Stimulated activated CD4-positive, alpha-beta T cell treated with anti-CD3 and anti-CD28 coated beads, TNF-alpha, amount 100 ng/mL, for 48 hours (primary cell): ENCODE data around the gene CAVIN1.
"Not testable (repeated sequence)": the region's sequence is repeated elsewhere in the genome, so short reads cannot be mapped to it uniquely, and the experiment has no call there.

Experiments used
- DNase-seq, 3 donors: peaks; one replicate each; pipeline ENCODE4 v3.0.0-alpha.2; 2020; ENCODE audit warnings: low read depth in 3 of 3

The CAVIN1 gene

GRCh38 chr17:42429726-42430447, 6.8 kb upstream of the CAVIN1 start:
- DNase-seq = no peak

DNA sequence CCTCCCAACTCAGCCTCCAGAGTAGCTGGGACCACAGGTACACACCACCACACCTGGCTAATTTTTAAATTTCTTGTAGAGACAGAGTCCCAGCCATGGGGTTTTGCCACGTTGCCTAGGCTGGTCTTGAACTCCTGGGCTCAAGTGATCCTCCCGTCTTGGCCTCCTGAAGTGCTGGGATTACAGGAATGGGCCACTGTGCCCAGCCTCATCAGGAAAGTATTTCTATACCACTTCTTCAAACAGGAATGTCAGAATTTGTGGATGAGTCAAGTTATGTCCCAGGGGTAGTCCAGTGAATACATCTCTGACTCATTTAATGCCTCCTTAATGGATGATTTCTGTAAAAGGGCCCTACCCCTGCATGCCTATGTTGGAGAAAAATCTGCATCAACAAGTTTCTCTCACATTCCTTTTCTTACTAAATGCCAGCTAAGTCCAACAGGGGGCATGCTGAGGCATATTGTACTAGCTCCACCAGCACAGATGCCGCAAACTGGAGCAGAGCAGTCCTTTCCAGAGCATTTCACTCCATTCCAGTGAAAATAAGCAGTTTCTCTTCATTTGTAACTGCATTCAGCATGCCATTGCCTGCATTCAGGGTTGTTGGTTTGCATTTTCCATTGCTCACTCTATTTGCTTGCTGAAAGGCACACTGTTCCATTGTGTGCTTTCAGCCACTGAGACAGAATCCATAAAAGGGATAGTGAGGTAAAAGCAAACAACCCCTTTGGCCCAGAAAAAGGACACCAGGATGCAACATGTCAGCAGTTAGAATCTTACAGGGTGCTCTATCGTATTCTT, 5.3 kb upstream of the CAVIN1 start:
- DNase-seq = peak in 1 of 3 donors; percentile 15

DNA sequence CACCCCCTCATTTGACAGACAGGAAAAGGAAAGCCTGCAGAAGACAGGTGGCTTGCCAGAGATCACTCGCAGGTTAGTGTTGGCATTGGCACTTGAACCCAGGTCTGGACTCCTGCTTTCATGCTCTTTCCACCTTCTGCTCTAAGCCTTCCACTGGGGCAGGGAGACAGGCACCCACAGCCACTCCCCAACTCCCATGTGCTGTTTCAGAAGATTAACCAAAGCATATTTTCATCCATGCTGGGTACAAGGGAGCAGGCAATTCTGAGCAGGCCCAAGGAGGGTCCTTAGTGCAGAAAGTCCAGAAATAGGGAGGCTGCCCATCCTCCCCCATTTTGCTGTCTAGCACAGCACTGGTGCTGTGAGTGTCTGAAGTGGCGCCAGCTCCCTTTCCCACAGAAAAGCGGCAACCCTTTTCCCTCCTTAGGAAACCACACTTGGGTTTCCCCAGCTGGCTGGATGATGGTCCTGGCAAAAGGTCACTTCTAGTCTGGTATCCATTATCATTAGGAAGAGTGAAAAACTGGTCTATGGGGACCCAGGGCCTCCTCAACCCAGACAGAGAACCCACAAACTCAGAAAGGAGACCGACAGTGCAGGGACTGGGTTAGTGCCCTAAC, 2.0 kb upstream of the CAVIN1 start:
- no peak for DNase-seq

- DNase-seq = no peak
Observed at GRCh38 chr17:42423766-42424165, 710 bp upstream of the CAVIN1 start.

GRCh38 chr17:42422412-42422957, 571 bp downstream of the CAVIN1 start:
- DNase-seq = peak in 1 of 3 donors; percentile 26

DNA sequence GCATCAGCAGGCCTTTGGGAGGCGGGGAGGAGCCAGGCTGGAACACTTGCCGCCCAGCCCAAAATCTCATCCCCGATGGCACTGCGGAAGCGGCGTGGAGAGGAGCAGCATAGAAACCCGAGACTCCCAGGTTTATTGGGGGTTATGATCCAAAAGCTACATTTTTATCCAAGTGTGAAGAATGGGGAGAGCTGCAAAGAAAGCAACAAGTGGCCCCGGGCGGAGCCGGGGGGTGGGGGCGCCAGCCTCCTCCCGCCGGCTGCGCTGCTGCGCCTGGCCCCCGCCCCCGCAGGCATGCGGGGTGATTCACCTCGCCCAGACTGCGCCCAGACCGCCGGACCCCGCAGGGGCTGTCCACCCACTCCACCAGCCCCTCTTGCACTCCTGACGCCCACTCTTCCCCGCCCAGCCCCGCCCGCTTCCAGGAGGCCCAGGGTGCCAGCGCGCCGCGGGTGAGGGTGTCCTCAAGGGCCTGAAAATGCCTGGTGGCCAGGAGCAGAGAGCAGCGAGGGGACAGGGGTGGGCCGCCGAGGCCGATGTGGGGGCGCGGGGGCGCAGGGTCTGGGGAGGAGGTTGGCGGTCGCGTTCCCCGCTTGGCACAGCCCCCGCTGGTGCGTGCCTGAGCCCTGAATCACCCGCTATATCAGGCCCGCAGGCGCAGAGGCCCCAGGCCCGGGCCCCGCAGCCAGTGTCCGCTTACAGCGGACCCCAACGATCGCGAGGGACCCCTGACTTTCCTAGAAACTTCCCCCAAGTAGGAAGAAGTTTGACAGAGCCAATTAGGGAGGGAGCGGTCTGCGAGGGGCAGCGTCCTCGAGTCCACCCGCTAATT, 1.3 kb downstream of the CAVIN1 start:
- DNase-seq = no peak

- no peak for DNase-seq
Observed at GRCh38 chr17:42421136-42421506, 1.9 kb downstream of the CAVIN1 start.

DNA sequence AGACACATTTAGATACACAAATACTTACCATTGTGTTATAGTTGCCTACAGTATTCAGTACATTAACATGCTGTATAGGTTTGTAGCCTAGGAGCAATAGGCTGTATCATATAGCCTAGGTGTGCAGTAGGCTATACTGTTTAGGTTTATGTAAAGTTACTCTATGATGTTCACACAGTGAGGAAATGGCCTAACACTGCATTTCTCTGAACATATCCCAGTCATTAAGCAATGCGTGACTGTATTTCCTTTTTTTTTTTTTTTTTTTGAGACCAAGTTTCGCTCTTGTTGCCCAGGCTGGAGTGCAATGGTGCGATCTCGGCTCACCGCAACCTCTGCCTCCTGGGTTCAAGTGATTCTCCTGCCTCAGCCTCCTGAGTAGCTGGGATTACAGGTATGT, 5.1 kb downstream of the CAVIN1 start:
- not testable (repeated sequence) for DNase-seq

DNA sequence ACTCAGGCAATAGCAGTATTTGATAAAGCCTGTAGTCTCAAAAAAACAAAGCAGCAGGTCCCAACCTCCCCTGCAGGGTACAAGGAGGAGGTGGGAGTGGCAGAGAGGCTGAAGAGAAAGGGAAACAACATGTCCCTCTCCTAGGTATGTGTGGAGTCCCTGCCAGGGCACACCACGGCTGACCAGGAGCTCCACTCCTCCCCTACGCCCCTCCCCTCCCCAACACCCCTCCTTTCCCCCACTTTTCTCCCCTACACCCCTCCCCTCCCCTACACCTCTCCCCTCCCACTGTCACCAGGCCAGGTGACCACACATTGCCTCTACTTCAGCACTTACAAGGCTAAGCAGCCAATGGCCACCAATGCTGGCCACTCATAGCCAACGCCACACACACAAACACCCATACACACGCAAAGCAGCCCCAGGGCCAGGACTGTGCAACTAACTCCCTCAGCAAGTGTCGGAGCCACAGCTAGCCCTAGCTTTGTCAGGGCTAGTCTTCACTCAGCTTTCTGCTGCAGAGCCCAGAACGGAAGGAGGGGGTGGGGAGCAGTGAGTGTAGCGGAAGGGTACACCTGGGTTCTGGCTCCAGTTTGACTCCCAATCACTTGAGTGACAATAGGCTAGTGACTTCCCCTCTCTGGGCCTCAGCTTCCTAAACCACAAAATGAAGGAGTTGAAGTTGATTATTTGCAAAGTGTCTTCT, 8.2 kb downstream of the CAVIN1 start:
- DNase-seq = peak; percentile 26 to 73 (median 41)

DNA sequence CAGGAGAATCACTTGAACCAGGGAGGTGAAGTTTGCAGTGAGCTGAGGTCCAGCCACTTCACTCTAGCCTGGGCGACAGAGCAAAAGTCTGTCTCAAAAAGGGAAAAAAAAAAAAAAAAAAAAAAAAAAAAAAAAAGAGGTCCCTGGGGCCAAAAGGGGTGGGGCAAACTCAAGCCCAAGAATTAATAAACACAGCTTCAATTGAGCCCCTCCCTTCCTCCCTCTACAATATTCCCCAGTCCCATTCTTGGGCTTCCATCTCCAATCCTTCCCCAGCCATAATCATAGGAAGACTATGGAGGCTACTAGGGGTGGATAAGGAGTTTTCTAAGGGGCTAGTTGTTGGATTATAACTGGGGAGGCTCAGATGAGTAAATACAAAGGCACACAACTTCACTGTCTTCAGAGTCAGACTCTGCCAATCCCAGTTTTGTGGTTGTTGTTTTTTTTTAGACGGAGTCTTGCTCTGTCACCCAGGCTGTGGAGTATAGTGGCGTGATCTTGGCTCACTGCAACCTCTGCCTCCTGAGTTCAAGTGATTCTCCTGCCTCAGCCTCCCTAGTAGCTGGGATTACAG, 9.5 kb downstream of the CAVIN1 start:
- DNase-seq = no peak

DNA sequence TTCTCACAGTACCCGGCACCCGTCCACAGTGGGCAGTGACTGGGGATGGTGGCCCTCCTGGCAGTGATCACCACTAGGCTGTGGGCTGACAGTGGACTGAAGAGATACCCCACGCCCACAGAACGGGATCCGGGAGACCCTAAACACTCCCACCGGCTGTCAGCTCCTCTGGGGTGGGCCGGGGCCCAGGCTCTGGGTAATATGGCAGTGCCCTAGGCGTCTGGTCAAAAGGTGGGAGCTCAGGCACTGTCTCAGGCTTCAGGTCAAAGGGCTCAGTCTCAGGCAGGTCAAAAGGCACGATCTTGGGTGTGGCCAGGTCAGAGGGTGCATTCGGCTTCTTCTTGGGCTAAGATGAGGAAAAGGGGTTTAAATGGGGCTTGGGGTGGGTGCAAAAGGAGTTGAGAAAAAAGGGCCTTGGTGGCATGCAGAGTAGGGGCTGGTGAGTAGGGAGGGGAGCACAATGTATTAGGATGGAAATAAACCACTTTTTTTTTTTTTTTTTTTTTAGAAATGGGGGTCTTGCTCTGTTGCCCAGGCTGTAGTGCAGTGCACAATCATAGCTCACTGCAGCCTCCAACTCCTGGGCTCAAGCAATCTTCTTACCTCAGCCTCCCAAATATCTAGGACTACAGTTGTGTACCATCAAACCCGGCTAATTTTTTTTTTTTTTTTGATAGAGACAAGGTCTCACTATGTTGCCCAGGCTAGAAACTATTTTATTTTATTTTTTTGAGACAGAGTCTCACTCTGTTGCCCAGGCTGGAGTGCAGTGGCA, 11.0 kb downstream of the CAVIN1 start:
- no peak for DNase-seq

GRCh38 chr17:42411361-42411760, 11.7 kb downstream of the CAVIN1 start:
- no peak for DNase-seq

DNA sequence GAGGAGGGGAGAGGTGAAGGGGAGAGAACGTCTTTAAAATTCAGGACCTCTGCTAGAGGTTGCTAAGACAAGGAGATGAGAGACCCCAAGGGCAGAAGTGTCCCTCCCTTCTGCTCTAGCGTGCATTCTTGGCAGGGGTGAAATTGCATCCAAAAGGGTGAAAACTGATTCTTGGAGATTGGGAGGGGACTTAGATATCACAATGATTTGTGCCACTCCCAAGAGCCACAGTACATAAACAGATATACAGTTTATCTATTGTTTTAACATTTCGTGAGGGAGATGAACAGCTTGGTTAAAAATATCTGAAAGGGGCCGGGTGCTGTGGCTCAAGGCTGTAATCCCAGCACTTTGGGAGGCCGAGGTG, 12.8 kb downstream of the CAVIN1 start:
- DNase-seq = no peak

- no peak for DNase-seq
Observed at GRCh38 chr17:42409523-42410318, 13.3 kb downstream of the CAVIN1 start.

DNA sequence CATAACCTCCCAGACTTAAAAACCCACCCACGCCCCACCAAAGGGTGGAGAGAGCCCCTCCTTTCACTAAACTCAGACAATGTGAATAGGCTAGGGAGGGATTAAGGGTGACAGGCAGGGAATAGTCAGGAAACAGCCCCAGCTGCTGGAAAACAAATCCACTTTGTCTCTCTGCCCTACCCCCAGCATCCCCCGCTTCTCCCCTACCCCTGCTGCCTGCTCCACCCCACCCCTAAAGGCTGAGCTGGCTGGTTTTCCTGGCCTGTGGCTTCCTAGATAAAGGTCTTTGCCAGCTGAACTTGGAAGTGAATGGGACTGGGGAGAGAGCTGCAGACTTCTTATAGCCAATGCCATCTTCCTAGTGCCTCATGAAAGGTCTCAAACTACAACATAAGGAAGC, 15.0 kb downstream of the CAVIN1 start:
- no peak for DNase-seq

- peak in 2 of 3 donors; percentile 33 to 45 for DNase-seq
Observed at GRCh38 chr17:42407289-42407836, 15.7 kb downstream of the CAVIN1 start.

DNA sequence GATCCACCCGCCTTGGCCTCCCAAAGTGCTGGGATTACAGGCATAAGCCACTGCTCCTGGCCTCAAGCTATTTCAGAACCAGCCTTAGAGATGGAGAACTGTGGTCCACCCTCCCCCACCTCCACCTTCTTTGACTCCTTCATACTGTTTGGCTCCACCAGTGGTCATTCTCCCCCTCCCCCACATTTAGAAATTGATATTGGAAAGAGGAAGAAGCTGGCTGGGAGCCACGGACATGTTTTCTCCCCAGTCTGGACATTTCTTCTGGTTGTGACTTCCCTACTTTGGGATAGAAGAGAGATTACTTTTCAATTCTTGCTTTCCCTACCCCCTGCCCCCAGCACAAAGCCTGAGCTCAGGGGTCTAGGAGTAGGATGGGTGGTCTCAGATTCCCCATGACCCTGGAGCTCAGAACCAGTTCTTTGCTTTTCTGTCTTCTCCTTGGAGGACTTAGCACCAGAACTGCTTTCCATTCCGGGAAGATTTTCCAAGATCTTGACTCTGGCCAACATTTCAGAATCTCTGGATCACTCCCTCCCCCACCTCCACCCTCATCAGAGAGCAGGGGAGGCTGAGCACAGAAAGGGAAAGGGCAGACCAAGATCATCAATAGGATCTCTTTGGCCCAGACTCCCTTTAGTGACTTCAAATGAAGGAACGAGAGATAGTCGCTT, 16.3 kb downstream of the CAVIN1 start:
- DNase-seq = no peak

GRCh38 chr17:42405963-42406495, 17.0 kb downstream of the CAVIN1 start:
- DNase-seq = peak; percentile 66 to 75 (median 72)
